ENCODE results near the gene GCNT1. TPM values are rescaled to one million over a fixed set of nuclear protein-coding genes. Genes with fewer than 3 reads are reported as not detected.

The GCNT1 gene
- total RNA-seq, 1 experiment from 2014 or later: 15.3 TPM

DNA sequence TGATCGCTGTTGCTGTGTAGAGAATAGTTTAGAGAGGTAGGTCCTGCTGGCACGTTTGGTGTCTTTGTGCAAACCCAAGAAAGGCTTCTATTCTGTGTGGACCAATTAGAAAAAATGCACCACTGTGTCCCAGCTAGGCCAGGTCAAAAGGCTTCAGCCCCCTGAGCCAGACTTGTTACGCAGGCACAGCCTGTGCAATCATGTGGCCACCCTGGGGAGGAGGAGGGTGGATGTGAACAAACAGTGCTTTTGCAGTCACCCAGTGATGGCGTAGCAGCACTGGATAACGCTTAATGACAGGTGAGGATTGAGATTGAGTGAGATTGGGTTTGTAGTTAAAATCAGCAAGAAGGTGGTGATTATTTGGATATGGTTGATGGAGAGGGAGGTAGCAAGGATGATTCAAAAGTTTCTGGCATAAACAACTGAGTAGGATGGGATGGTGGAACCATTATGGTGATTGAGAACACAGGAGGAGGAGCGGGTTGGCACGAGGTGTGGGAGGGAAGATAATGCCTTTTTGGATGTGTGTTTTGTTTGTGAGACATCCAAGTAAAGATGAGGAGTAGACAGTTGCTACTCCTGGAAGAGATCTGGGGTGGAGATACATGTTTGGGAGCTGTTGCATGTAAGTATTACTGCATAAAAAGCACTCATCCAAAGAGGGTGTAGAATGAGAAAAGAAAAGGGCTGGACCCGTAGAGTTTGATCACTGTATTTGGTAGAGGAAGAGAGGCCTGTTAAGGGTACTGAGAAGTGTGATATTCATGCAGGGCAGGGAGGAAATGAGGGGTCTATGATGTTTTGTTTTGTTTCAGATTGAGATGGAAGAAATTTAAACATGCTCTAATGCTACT, 6.7 kb downstream of the GCNT1 start:
- Histone ChIP-seq H2AFZ (no peak overlapping the region), H3K36me3 (ENCODE audit: low read depth) (no peaks in the 10 kb centered on the region), H3K79me2 (ENCODE audit: low read depth) (0 out of 2 replicates have a peak, but pooled peaks cover 7% of the 10 kb centered on the region), H3K27ac (no peak overlapping the region), H3K4me2 (no peak overlapping the region), H3K4me1 (replicated peaks; ENCODE audit: insufficient read depth) (peaks cover 4% of the 10 kb centered on the region), H3F3A (ENCODE audit: insufficient read depth, low read depth) (no peaks in the 10 kb centered on the region; the same call in 1 of the 2 replicates), H3K9me2 (ENCODE audit: insufficient read depth) (no peaks in the 10 kb centered on the region), H3K27me3 (ENCODE audit: insufficient read depth, low read depth) (no peaks in the 10 kb centered on the region), H4K20me1 (ENCODE audit: insufficient read depth) (no peaks in the 10 kb centered on the region), H3K4me3 (no peak overlapping the region), H3K9me3 (ENCODE audit: insufficient read depth, low read depth) (no peaks in the 10 kb centered on the region)
- ChIA-PET CTCF (no interaction called here), POLR2A (ENCODE audit: unreplicated experiment) (no interaction called here)
- no peak for DNase-seq
- no peak for TF ChIP-seq EZH2 (IDR thresholded peaks at IDR 0.05; ENCODE audit: low read depth)
- TF ChIP-seq, protein P1, sequence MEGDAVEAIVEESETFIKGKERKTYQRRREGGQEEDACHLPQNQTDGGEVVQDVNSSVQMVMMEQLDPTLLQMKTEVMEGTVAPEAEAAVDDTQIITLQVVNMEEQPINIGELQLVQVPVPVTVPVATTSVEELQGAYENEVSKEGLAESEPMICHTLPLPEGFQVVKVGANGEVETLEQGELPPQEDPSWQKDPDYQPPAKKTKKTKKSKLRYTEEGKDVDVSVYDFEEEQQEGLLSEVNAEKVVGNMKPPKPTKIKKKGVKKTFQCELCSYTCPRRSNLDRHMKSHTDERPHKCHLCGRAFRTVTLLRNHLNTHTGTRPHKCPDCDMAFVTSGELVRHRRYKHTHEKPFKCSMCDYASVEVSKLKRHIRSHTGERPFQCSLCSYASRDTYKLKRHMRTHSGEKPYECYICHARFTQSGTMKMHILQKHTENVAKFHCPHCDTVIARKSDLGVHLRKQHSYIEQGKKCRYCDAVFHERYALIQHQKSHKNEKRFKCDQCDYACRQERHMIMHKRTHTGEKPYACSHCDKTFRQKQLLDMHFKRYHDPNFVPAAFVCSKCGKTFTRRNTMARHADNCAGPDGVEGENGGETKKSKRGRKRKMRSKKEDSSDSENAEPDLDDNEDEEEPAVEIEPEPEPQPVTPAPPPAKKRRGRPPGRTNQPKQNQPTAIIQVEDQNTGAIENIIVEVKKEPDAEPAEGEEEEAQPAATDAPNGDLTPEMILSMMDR (conservative IDR thresholded peaks at IDR 0.05): no peak
- no TSS peak for BruUV-seq (replicated peaks)
- intact Hi-C loops (cut with micrococcal nuclease; ENCODE audit: unreplicated experiment): no loop called here

DNA sequence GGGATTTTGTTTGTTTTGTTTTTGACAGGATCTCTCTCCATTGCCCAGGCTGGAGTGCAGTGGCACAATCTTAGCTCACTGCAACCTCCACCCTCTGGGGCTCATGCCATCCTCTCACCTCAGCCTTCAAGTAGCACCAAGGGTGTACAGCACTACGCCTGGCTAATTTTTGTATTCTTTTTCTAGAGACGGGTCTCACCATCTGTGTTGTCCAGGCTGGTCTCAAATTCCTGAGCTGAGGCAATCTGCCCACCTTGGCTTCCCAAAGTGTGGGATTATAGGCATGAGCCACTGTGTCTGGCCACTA, 7.3 kb downstream of the GCNT1 start:
- no peak overlapping the region for H3K4me2 ChIP-seq
- POLR2A ChIA-PET (ENCODE audit: unreplicated experiment): no interaction called here
- no peaks in the 10 kb centered on the region for H3K27me3 ChIP-seq (ENCODE audit: insufficient read depth, low read depth)
- no peak overlapping the region for H3K4me3 ChIP-seq
- TF ChIP-seq, protein P1 (conservative IDR thresholded peaks at IDR 0.05): no peak
- TF ChIP-seq EZH2 (IDR thresholded peaks at IDR 0.05; ENCODE audit: low read depth): no peak
- no peaks in the 10 kb centered on the region for H3K4me1 ChIP-seq (replicated peaks; ENCODE audit: insufficient read depth)
- no peak overlapping the region for H2AFZ ChIP-seq
- no peaks in the 10 kb centered on the region for H3K9me2 ChIP-seq (ENCODE audit: insufficient read depth)
- intact Hi-C loops (cut with micrococcal nuclease; ENCODE audit: unreplicated experiment): no loop called here
- no peaks in the 10 kb centered on the region for H4K20me1 ChIP-seq (ENCODE audit: insufficient read depth)
- no peaks in the 10 kb centered on the region for H3F3A ChIP-seq (ENCODE audit: insufficient read depth, low read depth)
- H3K27ac ChIP-seq: no peak overlapping the region
- BruUV-seq (replicated peaks): no TSS peak
- H3K79me2 ChIP-seq (ENCODE audit: low read depth): 0 out of 2 replicates have a peak, but pooled peaks cover 4% of the 10 kb centered on the region
- H3K36me3 ChIP-seq (ENCODE audit: low read depth): no peaks in the 10 kb centered on the region
- no peaks in the 10 kb centered on the region for H3K9me3 ChIP-seq (ENCODE audit: insufficient read depth, low read depth)
- DNase-seq: no peak
- CTCF ChIA-PET: no interaction called here

GRCh38 chr9:76474419-76474818, 15.4 kb downstream of the GCNT1 start:
- Histone ChIP-seq H4K20me1 (ENCODE audit: insufficient read depth) (no peaks in the 10 kb centered on the region), H3F3A (ENCODE audit: insufficient read depth, low read depth) (no peaks in the 10 kb centered on the region), H3K36me3 (ENCODE audit: low read depth) (no peaks in the 10 kb centered on the region), H3K27ac (no peak overlapping the region), H2AFZ (no peak overlapping the region), H3K9me2 (ENCODE audit: insufficient read depth) (no peaks in the 10 kb centered on the region), H3K79me2 (ENCODE audit: low read depth) (no peaks in the 10 kb centered on the region), H3K4me1 (replicated peaks; ENCODE audit: insufficient read depth) (no peaks in the 10 kb centered on the region), H3K4me2 (no peak overlapping the region), H3K9me3 (ENCODE audit: insufficient read depth, low read depth) (peaks cover 1% of the 10 kb centered on the region; the same call in 1 of the 2 replicates), H3K27me3 (ENCODE audit: insufficient read depth, low read depth) (no peaks in the 10 kb centered on the region), H3K4me3 (no peak overlapping the region)
- ChIA-PET POLR2A (ENCODE audit: unreplicated experiment) (no interaction called here), CTCF (no interaction called here)
- intact Hi-C loops (cut with micrococcal nuclease; ENCODE audit: unreplicated experiment): no loop called here
- TF ChIP-seq EZH2 (IDR thresholded peaks at IDR 0.05; ENCODE audit: low read depth): no peak
- TF ChIP-seq, protein P1 (conservative IDR thresholded peaks at IDR 0.05): no peak
- no TSS peak for BruUV-seq (replicated peaks)
- no peak for DNase-seq

Data from PC-9 (cell line).